Thyroid gland (tissue), 4 donors: ENCODE data around the gene ST6GALNAC3. TPM values are rescaled to one million over a fixed set of nuclear protein-coding genes. Genes with fewer than 3 reads are reported as not detected.

Source experiments
- DNase-seq, 2 donors: peaks; one replicate each; pipeline ENCODE4 v3.0.0-alpha.2; 2019
- H3K27ac ChIP-seq, 3 donors: fragments of 200-600 bp; sonication (generic); 1 replicate in 2 of 3; 2 replicates in 1 of 3; pipeline ENCODE4 v1.5.1; 2016 to 2019; ENCODE audit warnings: mild to moderate bottlenecking in 1 of 3, moderate library complexity in 1 of 3
- H3K27me3 ChIP-seq: fragments of 200-600 bp; sonication (generic); one replicate; pipeline ENCODE4 v1.5.1; 2019
- H3K36me3 ChIP-seq, 2 donors: fragments of 200-600 bp; sonication (generic); one replicate each; pipeline ENCODE4 v1.5.1; 2016 to 2019
- H3K4me1 ChIP-seq, 2 donors: fragments of 200-600 bp; sonication (generic); one replicate each; pipeline ENCODE4 v1.5.1; 2017 to 2019
- H3K4me3 ChIP-seq, 3 donors: fragments of 200-600 bp; sonication (generic); replicated peaks in 1 of 3; 1 replicate in 2 of 3; 2 replicates in 1 of 3; pipeline ENCODE4 v1.5.1; 2016; ENCODE audit warnings: mild to moderate bottlenecking in 1 of 3
- H3K9me3 ChIP-seq: fragments of 200-600 bp; sonication (generic); one replicate; pipeline ENCODE4 v1.5.1; 2017
- POLR2A ChIP-seq, 2 donors: fragments of 450-650 bp; IDR thresholded peaks; one replicate each; pipeline ENCODE4 v1.6.1; 2017; ENCODE audit warnings: antibody characterized with exemption in 2 of 2, mild to moderate bottlenecking in 2 of 2, moderate library complexity in 1 of 2
- WGBS, 2 donors: methylation state at CpG; one replicate each; pipeline ENCODE4 v1.1.5; 2017; 5-methylcytosine and 5-hydroxymethylcytosine counted together
- intact Hi-C: fragments of 100-400 bp; cut with DNase I; formaldehyde crosslinking; loops from one replicate; pipeline ENCODE4 v1.15.1; 2023
- total RNA-seq, 4 donors: library from RNA; depleted of rRNA; stranded (reverse); fragments of >200 nt; gene quantifications; one replicate each; pipeline ENCODE4 v1.2.3, GENCODE V29; 2016
- TF ChIP-seq, protein P1 (sequence below), 6 experiments: fragments of 200-600 bp in 3 of 6; fragments of 450-650 bp in 3 of 6; sonication (generic) in 3 of 6; IDR thresholded peaks; one replicate each; pipeline ENCODE4 v1.5.1; 2016 to 2019; ENCODE audit warnings: antibody characterized with exemption in 6 of 6, mild to moderate bottlenecking in 2 of 6, inconsistent platforms in 1 of 6, moderate library complexity in 1 of 6

The ST6GALNAC3 gene
- total RNA-seq, 4 donors from 2014 or later, result 17.4 to 35.6 (median 31.6) TPM

DNA sequence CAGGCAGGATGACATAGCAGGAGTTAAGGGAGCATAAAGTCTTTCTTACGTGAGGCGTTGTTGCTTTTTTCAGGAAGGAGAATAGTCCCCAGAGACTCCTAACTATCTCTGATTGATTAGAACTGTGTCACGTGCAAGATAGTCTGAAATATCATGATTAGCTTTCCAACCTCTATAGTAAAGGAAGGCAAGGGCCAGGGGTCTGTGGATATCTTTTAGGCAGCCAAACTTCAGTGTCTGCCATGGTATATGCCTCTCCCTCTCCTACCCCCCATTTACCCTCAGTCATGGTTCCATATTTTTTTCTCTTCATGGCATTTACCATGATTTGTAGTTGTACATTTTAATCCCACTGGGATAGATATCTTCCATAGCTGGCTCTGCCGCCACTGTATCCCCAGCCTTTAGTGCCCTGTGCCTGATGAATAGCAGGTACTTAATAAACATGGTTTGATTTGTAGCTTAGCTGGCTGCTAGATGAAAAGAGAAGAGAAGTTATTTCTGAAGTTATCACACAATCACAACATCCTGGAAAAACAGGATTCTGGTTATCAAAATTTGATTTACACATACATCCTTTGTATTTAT is 474.1 kb downstream of the ST6GALNAC3 start:
- Histone ChIP-seq H3K4me1 (no peaks in the 10 kb centered on the region), H3K4me3 (no peak overlapping the region), H3K27ac (no peak overlapping the region), H3K27me3 (no peaks in the 10 kb centered on the region), H3K36me3 (no peaks in the 10 kb centered on the region), H3K9me3 (no peaks in the 10 kb centered on the region)
- TF ChIP-seq, protein P1, sequence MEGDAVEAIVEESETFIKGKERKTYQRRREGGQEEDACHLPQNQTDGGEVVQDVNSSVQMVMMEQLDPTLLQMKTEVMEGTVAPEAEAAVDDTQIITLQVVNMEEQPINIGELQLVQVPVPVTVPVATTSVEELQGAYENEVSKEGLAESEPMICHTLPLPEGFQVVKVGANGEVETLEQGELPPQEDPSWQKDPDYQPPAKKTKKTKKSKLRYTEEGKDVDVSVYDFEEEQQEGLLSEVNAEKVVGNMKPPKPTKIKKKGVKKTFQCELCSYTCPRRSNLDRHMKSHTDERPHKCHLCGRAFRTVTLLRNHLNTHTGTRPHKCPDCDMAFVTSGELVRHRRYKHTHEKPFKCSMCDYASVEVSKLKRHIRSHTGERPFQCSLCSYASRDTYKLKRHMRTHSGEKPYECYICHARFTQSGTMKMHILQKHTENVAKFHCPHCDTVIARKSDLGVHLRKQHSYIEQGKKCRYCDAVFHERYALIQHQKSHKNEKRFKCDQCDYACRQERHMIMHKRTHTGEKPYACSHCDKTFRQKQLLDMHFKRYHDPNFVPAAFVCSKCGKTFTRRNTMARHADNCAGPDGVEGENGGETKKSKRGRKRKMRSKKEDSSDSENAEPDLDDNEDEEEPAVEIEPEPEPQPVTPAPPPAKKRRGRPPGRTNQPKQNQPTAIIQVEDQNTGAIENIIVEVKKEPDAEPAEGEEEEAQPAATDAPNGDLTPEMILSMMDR (IDR thresholded peaks at IDR 0.05), result no peak
- TF ChIP-seq POLR2A (IDR thresholded peaks at IDR 0.05), result no peak
- intact Hi-C loops, result no loop called here
- DNase-seq, result no peak
- 91 to 97% methylated on average over 4 of the region's 4 CpGs for WGBS, 2 donors

DNA sequence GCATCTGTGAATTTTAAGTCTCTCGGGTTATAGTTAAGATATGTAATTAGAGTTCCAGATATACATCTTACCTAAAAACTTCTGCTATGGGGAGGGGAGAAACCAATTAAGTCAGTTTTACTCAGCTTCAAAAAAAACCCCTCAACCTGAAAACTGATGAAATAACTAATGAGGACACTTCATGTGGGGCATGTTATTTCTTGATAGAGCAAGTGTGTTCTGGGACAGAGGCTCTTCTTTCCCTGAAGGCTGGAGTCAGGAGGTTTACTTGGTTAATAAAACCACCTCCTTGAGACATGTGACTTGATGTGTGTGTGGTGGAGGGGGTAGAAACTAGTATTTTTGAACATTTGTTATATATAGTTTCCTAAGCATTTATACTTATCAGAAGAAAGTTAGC is 479.7 kb downstream of the ST6GALNAC3 start:
- WGBS, 2 donors, result 92 to 97% methylated on average over 1 of the region's 1 CpG
- intact Hi-C loops, result no loop called here
- no peak overlapping the region for H3K27ac ChIP-seq

DNA sequence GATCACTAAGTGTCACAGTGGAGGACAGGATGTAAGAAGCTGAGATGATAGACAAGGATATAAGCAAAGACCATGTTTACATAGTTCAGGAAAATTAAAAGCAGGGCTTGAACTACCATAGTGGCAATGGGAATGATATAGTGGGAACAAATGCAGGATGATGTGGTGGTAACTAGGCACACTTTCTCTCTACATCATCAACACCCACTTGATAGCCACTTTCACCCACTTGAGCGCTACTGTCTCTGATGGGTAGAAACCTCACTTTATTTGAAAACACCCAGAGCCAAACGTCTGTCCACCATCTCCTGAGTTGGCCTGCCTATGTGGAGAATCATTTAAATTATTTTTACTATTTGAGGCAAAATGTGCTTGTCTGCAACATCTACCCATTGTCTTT is 487.7 kb downstream of the ST6GALNAC3 start:
- Histone ChIP-seq H3K4me1 (no peaks in the 10 kb centered on the region), H3K27me3 (no peaks in the 10 kb centered on the region), H3K4me3 (no peak overlapping the region), H3K27ac (no peak overlapping the region), H3K9me3 (no peaks in the 10 kb centered on the region), H3K36me3 (no peaks in the 10 kb centered on the region)
- intact Hi-C loops, result no loop called here
- 77 to 88% methylated on average over 2 of the region's 2 CpGs for WGBS, 2 donors
- DNase-seq, result no peak
- no peak for TF ChIP-seq POLR2A (IDR thresholded peaks at IDR 0.05)
- TF ChIP-seq, protein P1 (IDR thresholded peaks at IDR 0.05), result no peak

More for the DNA sequence above, 479.7 kb downstream of the ST6GALNAC3 start:
- Histone ChIP-seq H3K9me3 (no peaks in the 10 kb centered on the region), H3K36me3 (no peaks in the 10 kb centered on the region), H3K27me3 (no peaks in the 10 kb centered on the region), H3K4me3 (no peak overlapping the region), H3K4me1 (no peaks in the 10 kb centered on the region)
- TF ChIP-seq, protein P1 (IDR thresholded peaks at IDR 0.05), result no peak
- no peak for TF ChIP-seq POLR2A (IDR thresholded peaks at IDR 0.05)
- no peak for DNase-seq

DNA sequence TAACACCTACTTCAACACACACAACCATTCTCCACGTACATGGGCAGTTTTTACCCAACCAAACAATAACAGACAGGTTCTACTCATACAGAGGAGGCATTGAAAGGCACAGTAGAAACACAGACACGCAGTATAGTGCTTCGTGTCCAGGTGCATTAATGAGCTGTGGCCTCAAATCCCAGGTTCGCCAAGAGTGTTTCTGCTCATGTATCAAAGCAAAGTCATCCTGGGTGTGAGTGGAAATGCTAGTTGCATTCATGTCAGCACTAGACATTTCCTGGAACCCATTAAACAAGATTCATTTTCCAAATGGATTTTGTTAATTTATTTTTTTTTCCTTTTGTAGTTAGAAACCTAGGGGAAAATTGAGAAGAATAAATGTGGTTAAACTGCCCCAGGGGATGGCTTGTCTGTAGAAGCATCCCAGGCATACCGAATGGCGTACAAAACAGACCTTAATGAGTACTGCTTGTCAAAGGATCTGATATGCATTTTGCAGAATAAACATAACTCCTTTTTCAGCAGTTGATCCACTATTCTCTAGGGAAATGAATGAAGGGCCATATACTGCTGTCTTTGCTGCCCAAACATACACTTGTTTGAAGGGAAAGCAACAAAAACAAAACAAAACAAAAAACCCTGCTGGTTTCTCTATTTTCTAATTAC is 494.2 kb downstream of the ST6GALNAC3 start:
- no peak for DNase-seq
- intact Hi-C loops, result no loop called here
- 83 to 84% methylated on average over 6 of the region's 6 CpGs for WGBS, 2 donors
- TF ChIP-seq, protein P1 (IDR thresholded peaks at IDR 0.05), result no peak
- Histone ChIP-seq H3K4me3 (no peak overlapping the region), H3K27me3 (no peaks in the 10 kb centered on the region), H3K9me3 (no peaks in the 10 kb centered on the region), H3K27ac (no peak overlapping the region), H3K36me3 (no peaks in the 10 kb centered on the region), H3K4me1 (no peaks in the 10 kb centered on the region)

DNA sequence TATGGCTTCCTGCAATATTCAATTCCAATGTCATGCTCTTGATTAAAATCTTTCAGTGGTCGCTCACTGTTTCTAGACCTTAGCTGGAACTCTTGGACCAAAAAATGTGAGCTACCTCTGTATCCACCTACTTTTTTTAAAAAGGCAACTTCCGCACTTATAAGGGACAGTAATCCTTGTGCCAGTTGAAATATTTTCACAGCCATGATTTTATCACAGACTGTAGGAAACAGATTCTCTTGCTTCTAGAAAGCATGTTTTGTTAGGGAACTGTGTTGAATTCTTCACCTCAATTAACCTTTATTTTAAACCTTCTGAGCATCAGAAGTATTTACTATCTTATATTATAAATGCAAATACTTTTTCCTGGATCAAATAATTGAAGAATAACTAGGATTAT is 496.7 kb downstream of the ST6GALNAC3 start:
- no peaks in the 10 kb centered on the region for H3K9me3 ChIP-seq
- no peaks in the 10 kb centered on the region for H3K27me3 ChIP-seq
- 85 to 96% methylated on average over 2 of the region's 2 CpGs for WGBS, 2 donors
- no peaks in the 10 kb centered on the region for H3K36me3 ChIP-seq
- no peaks in the 10 kb centered on the region for H3K4me1 ChIP-seq
- no peak for DNase-seq
- intact Hi-C loops, result no loop called here
- no peak for TF ChIP-seq POLR2A (IDR thresholded peaks at IDR 0.05)
- TF ChIP-seq, protein P1 (IDR thresholded peaks at IDR 0.05), result no peak
- H3K4me3 ChIP-seq, result no peak overlapping the region
- H3K27ac ChIP-seq, result no peak overlapping the region
